ENCODE results near the gene SNRNP35.
"Not testable (repeated sequence)": the region's sequence is repeated elsewhere in the genome, so short reads cannot be mapped to it uniquely, and the experiment has no call there.

The SNRNP35 gene

DNA sequence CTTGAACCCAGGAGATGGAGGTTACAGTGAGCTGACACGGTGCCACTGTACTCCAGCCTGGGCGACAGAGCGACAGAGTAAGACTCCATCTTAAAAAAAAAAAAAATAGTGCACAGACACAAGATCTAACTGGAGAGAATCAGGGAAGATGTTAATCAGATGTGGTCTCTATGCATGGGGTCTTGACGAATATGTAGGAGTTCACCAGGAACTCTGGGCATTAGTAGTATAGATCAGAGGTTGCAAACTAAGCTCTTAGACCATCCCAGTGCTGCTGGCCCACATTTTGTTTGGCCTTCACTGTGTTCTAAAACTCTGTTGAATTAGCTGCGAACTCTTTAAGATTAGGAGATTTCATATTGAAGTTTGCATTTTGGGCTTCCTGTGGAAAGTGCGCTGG is 31.6 kb downstream of the SNRNP35 start:
- H3K4me2 ChIP-seq (ENCODE audit: insufficient read depth, low read length), result no peak overlapping the region
- no peaks in the 10 kb centered on the region for H3K36me3 ChIP-seq (ENCODE audit: insufficient read depth, low read length)
- DNase-seq, result no peak
- H3K27ac ChIP-seq (ENCODE audit: low read length), result no peak overlapping the region
- H3K9me3 ChIP-seq (ENCODE audit: insufficient read depth, low read length, severe bottlenecking), result no peaks in the 10 kb centered on the region
- no peaks in the 10 kb centered on the region for H3K79me2 ChIP-seq (ENCODE audit: insufficient read depth, low read length)
- no peaks in the 10 kb centered on the region; the same call in 1 of the 2 replicates for H3K4me1 ChIP-seq (ENCODE audit: insufficient read depth, low read length)
- ATAC-seq (ENCODE audit: insufficient read depth, low read depth), result no peak
- TF ChIP-seq EZH2 (IDR thresholded peaks at IDR 0.05; ENCODE audit: borderline replicate concordance, low read depth, low read length, severe bottlenecking), result no peak
- no peak for TF ChIP-seq CTCF (IDR thresholded peaks at IDR 0.05; ENCODE audit: borderline replicate concordance, extremely low read depth, low read length, poor library complexity, severe bottlenecking)
- H3K9ac ChIP-seq (ENCODE audit: low read depth, low read length), result no peak overlapping the region
- H2AFZ ChIP-seq (ENCODE audit: low read depth, low read length), result no peak overlapping the region
- H3K27me3 ChIP-seq (ENCODE audit: insufficient read depth, low read length, poor library complexity), result no peaks in the 10 kb centered on the region
- no peak overlapping the region for H3K4me3 ChIP-seq (ENCODE audit: low read depth in 1 of 2, low read length in 2 of 2)
- H4K20me1 ChIP-seq (ENCODE audit: insufficient read depth, low read length), result no peaks in the 10 kb centered on the region

DNA sequence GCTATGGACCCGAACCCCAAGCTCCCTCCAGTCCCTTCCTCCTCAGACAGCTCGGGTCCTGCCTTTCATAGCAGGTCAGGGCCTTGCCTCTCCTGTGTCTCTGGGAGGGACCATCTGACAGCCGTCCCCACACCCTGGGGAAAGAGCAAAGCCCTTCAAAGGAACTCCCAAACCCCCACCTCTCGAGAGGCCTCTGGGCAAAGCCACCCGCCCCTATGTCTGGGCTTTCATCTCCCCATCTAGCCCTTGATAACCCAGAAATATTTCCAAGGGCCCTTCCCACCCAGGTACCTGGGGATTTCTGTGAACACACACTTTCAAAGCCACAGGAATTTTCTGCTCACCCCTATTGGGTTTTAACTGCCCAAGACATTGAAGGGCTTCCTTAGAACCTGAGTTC is 32.1 kb downstream of the SNRNP35 start:
- no peak overlapping the region for H2AFZ ChIP-seq (ENCODE audit: low read depth, low read length)
- no peak overlapping the region for H3K4me3 ChIP-seq (ENCODE audit: low read depth in 1 of 2, low read length in 2 of 2)
- no peaks in the 10 kb centered on the region for H3K9me3 ChIP-seq (ENCODE audit: insufficient read depth, low read length, severe bottlenecking)
- H3K4me2 ChIP-seq (ENCODE audit: insufficient read depth, low read length), result no peak overlapping the region
- no peaks in the 10 kb centered on the region for H3K4me1 ChIP-seq (ENCODE audit: insufficient read depth, low read length)
- ATAC-seq (ENCODE audit: insufficient read depth, low read depth), result no peak
- no peak overlapping the region for H3K9ac ChIP-seq (ENCODE audit: low read depth, low read length)
- no peaks in the 10 kb centered on the region for H4K20me1 ChIP-seq (ENCODE audit: insufficient read depth, low read length)
- DNase-seq, result no peak
- no peaks in the 10 kb centered on the region for H3K36me3 ChIP-seq (ENCODE audit: insufficient read depth, low read length)
- H3K27ac ChIP-seq (ENCODE audit: low read length), result no peak overlapping the region
- no peaks in the 10 kb centered on the region for H3K79me2 ChIP-seq (ENCODE audit: insufficient read depth, low read length)
- TF ChIP-seq EZH2 (IDR thresholded peaks at IDR 0.05; ENCODE audit: borderline replicate concordance, low read depth, low read length, severe bottlenecking) (no peak), CTCF (IDR thresholded peaks at IDR 0.05; ENCODE audit: borderline replicate concordance, extremely low read depth, low read length, poor library complexity, severe bottlenecking) (no peak)
- no peaks in the 10 kb centered on the region for H3K27me3 ChIP-seq (ENCODE audit: insufficient read depth, low read length, poor library complexity)

DNA sequence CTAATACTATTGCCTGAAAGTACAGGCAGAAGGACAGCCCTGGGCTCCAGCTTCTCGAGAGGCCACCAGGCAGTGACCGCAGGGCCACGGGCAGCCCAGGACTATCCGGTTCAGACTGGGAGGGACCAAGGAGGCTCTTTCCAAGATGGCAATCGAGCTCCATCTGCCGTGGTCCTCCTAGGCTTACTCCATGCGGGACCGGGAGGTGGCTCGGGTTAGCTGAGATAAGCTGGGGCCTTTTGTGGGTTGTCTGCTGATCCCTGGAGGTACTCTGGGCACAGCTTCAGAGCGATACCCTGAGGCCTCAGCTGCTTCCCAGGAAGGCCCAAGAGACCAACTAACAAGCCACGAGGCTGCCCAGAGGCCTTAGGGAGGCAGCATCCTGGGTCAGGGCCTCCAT is 33.1 kb downstream of the SNRNP35 start:
- Histone ChIP-seq H3K4me3 (ENCODE audit: low read depth in 1 of 2, low read length in 2 of 2) (no peak overlapping the region), H3K9ac (ENCODE audit: low read depth, low read length) (no peak overlapping the region), H2AFZ (ENCODE audit: low read depth, low read length) (no peak overlapping the region), H4K20me1 (ENCODE audit: insufficient read depth, low read length) (no peaks in the 10 kb centered on the region), H3K79me2 (ENCODE audit: insufficient read depth, low read length) (no peaks in the 10 kb centered on the region), H3K4me1 (ENCODE audit: insufficient read depth, low read length) (no peaks in the 10 kb centered on the region), H3K36me3 (ENCODE audit: insufficient read depth, low read length) (no peaks in the 10 kb centered on the region), H3K4me2 (ENCODE audit: insufficient read depth, low read length) (no peak overlapping the region), H3K27me3 (ENCODE audit: insufficient read depth, low read length, poor library complexity) (no peaks in the 10 kb centered on the region), H3K9me3 (ENCODE audit: insufficient read depth, low read length, severe bottlenecking) (no peaks in the 10 kb centered on the region), H3K27ac (ENCODE audit: low read length) (no peak overlapping the region)
- DNase-seq (no peak), ATAC-seq (ENCODE audit: insufficient read depth, low read depth) (no peak)
- TF ChIP-seq EZH2 (IDR thresholded peaks at IDR 0.05; ENCODE audit: borderline replicate concordance, low read depth, low read length, severe bottlenecking) (no peak), CTCF (IDR thresholded peaks at IDR 0.05; ENCODE audit: borderline replicate concordance, extremely low read depth, low read length, poor library complexity, severe bottlenecking) (no peak)

GRCh38 chr12:123491481-123491880 is 33.5 kb downstream of the SNRNP35 start:
- TF ChIP-seq EZH2 (IDR thresholded peaks at IDR 0.05; ENCODE audit: borderline replicate concordance, low read depth, low read length, severe bottlenecking) (no peak), CTCF (IDR thresholded peaks at IDR 0.05; ENCODE audit: borderline replicate concordance, extremely low read depth, low read length, poor library complexity, severe bottlenecking) (no peak)
- H2AFZ ChIP-seq (ENCODE audit: low read depth, low read length), result no peak overlapping the region
- H3K27ac ChIP-seq (ENCODE audit: low read length), result no peak overlapping the region
- no peak overlapping the region for H3K4me3 ChIP-seq (ENCODE audit: low read depth in 1 of 2, low read length in 2 of 2)
- H3K4me2 ChIP-seq (ENCODE audit: insufficient read depth, low read length), result no peak overlapping the region
- H3K9me3 ChIP-seq (ENCODE audit: insufficient read depth, low read length, severe bottlenecking), result no peaks in the 10 kb centered on the region
- H3K9ac ChIP-seq (ENCODE audit: low read depth, low read length), result no peak overlapping the region
- H3K36me3 ChIP-seq (ENCODE audit: insufficient read depth, low read length), result no peaks in the 10 kb centered on the region
- no peaks in the 10 kb centered on the region for H3K4me1 ChIP-seq (ENCODE audit: insufficient read depth, low read length)
- no peaks in the 10 kb centered on the region for H3K27me3 ChIP-seq (ENCODE audit: insufficient read depth, low read length, poor library complexity)
- ATAC-seq (ENCODE audit: insufficient read depth, low read depth) (no peak), DNase-seq (no peak)
- no peaks in the 10 kb centered on the region for H4K20me1 ChIP-seq (ENCODE audit: insufficient read depth, low read length)
- no peaks in the 10 kb centered on the region for H3K79me2 ChIP-seq (ENCODE audit: insufficient read depth, low read length)

DNA sequence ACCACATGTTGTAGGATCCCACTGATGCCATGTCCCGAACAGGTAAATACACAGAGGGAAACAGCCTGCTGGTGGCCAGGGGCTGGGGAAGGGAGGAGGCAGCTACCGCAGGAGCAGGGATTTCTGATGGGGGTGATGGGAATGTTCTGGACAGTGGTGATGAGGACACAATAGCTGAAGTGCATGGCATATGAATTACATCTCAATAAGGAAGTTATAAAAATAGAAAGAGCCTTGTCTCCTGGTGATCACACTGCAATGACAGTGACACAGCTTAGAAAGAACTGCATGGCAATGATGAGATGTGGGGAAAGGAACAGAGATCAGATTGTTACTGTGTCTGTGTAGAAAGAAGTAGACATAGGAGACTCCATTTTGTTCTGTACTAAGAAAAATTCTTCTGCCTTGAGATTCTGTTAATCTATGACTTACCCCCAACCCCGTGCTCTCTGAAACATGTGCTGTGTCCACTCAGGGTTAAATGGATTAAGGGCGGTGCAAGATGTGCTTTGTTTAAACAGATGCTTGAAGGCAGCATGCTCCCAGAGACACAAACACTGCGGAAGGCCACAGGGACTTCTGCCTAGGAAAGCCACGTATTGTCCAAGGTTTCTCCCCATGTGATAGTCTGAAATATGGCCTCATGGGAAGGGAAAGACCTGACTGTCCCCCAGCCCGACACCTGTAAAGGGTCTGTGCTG is 34.5 kb downstream of the SNRNP35 start:
- not testable (repeated sequence) for H3K4me1 ChIP-seq (ENCODE audit: insufficient read depth, low read length); ATAC-seq (ENCODE audit: insufficient read depth, low read depth); H3K9ac ChIP-seq (ENCODE audit: low read depth, low read length); H4K20me1 ChIP-seq (ENCODE audit: insufficient read depth, low read length); H3K4me2 ChIP-seq (ENCODE audit: insufficient read depth, low read length); H2AFZ ChIP-seq (ENCODE audit: low read depth, low read length); DNase-seq; H3K36me3 ChIP-seq (ENCODE audit: insufficient read depth, low read length); H3K4me3 ChIP-seq (ENCODE audit: low read depth in 1 of 2, low read length in 2 of 2); H3K27ac ChIP-seq (ENCODE audit: low read length); H3K27me3 ChIP-seq (ENCODE audit: insufficient read depth, low read length, poor library complexity); H3K9me3 ChIP-seq (ENCODE audit: insufficient read depth, low read length, severe bottlenecking); H3K79me2 ChIP-seq (ENCODE audit: insufficient read depth, low read length)

Measured in DND-41 (cell line).